GM10248 (cell line): ENCODE data around the gene CXCL11.
"Not testable (repeated sequence)": the region's sequence is repeated elsewhere in the genome, so short reads cannot be mapped to it uniquely, and the experiment has no call there.

Experiments
- CTCF ChIA-PET: fragments of 300-600 bp; sonication (Branson Sonifier 250); formaldehyde crosslinking; extraction: SDS; loops from one replicate; lab custom pipeline; 2021; ENCODE audit warnings: antibody characterized with exemption; lab: Yijun Ruan, JAX
- POLR2A ChIA-PET: fragments of 350-650 bp; sonication (Branson Sonifier 250); formaldehyde crosslinking; extraction: SDS; loops from one replicate; lab custom pipeline; 2020; ENCODE audit warnings: antibody characterized with exemption; lab: Yijun Ruan, JAX
- DNase-seq: peaks from one replicate; pipeline ENCODE4 v3.0.0; 2012; ENCODE audit errors: extremely low spot score
- CTCF ChIP-seq: IDR thresholded peaks from 2 replicates; pipeline ENCODE4 v1.5.1; 2012; ENCODE audit warnings: mild to moderate bottlenecking, low read depth; ENCODE audit errors: extremely low read depth, missing control alignments, control extremely low read depth

The CXCL11 gene

GRCh38 chr4:76042241-76042998, 6.5 kb upstream of the CXCL11 start:
- CTCF ChIA-PET, POLR2A ChIA-PET, DNase-seq: not testable (repeated sequence)

- DNase-seq: no peak
- no peak for TF ChIP-seq CTCF
- POLR2A ChIA-PET: no interaction called here
- CTCF ChIA-PET: interaction anchor here (1.3 to 2.2 kb wide), 3 partner anchors 13 to 41 kb away, joined by 4 to 7 read pairs (median 4); no protein-coding TSS in a partner anchor
Measured at GRCh38 chr4:76036855-76037254, 985 bp upstream of the CXCL11 start.

- no peak for TF ChIP-seq CTCF
- CTCF ChIA-PET: interaction anchor here (1.6 to 2.2 kb wide), 2 partner anchors 23 to 39 kb away, joined by 4 to 7 read pairs; no protein-coding TSS in a partner anchor
- POLR2A ChIA-PET: no interaction called here
- DNase-seq: no peak
Measured at GRCh38 chr4:76035141-76035540, 729 bp downstream of the CXCL11 start.

GRCh38 chr4:76029300-76029699, 6.6 kb downstream of the CXCL11 start:
- no peak for DNase-seq
- TF ChIP-seq CTCF: no peak
- ChIA-PET CTCF (no interaction called here), POLR2A (no interaction called here)

GRCh38 chr4:76028350-76028765, 7.5 kb downstream of the CXCL11 start:
- ChIA-PET CTCF (no interaction called here), POLR2A (no interaction called here)
- no peak for DNase-seq
- TF ChIP-seq CTCF: no peak

- DNase-seq: no peak
- CTCF ChIA-PET: interaction anchor here (0.9 to 3.0 kb wide), 4 partner anchors 8 to 30 kb away, joined by 4 to 11 read pairs (median 6); no protein-coding TSS in a partner anchor
- TF ChIP-seq CTCF: no peak
- POLR2A ChIA-PET: no interaction called here
Measured at GRCh38 chr4:76024065-76024464, 11.8 kb downstream of the CXCL11 start.

- no peak for DNase-seq
- no peak for TF ChIP-seq CTCF
- POLR2A ChIA-PET: no interaction called here
- CTCF ChIA-PET: interaction anchor here (1.7 to 3.0 kb wide), 3 partner anchors 8 to 44 kb away, joined by 7 to 11 read pairs (median 8); no protein-coding TSS in a partner anchor
Measured at GRCh38 chr4:76023389-76023788, 12.5 kb downstream of the CXCL11 start, which contains the start of gene CXCL10. TSS of gene CXCL10 (minus strand) at chr4:76023497. CDS start at chr4:76023431, 66 bp downstream.
